ENCODE data around the gene TRIP12. TPM values are rescaled to one million over a fixed set of nuclear protein-coding genes. Genes with fewer than 3 reads are reported as not detected.
"Not testable (repeated sequence)": the region's sequence is repeated elsewhere in the genome, so short reads cannot be mapped to it uniquely, and the experiment has no call there.

Gene TRIP12
- total RNA-seq, 1 experiment from 2014 or later: 166 TPM

- no peaks in the 10 kb centered on the region for H3K9me3 ChIP-seq (ENCODE audit: control insufficient read depth, low read depth, low read length)
- no peak overlapping the region for H2BK120ac ChIP-seq (ENCODE audit: low read depth, low read length, poor library complexity, severe bottlenecking)
- H4K5ac ChIP-seq (ENCODE audit: insufficient read length, low read depth, low read length): no peak overlapping the region
- H3K36me3 Mint-ChIP-seq (ENCODE audit: insufficient read depth in 1 of 3, low read depth in 3 of 3): peaks cover 0 to 4% (median 0%) of the 10 kb centered on the region in 3 experiments; a peak in 3 of 7 replicates
- no peaks in the 10 kb centered on the region for H3K27me3 Mint-ChIP-seq (ENCODE audit: low read depth)
- H3K4me2 ChIP-seq (ENCODE audit: insufficient read depth, insufficient read length, low read length): no peak overlapping the region
- H3T11ph ChIP-seq (ENCODE audit: low read length): no peak overlapping the region
- no peak overlapping the region for H4K8ac ChIP-seq (replicated peaks; ENCODE audit: insufficient read length, low read depth, low read length)
- no peak overlapping the region for H2BK20ac ChIP-seq (ENCODE audit: low read depth, low read length, poor library complexity, severe bottlenecking)
- no peaks in the 10 kb centered on the region for H3K27me3 ChIP-seq (ENCODE audit: insufficient read depth, low read length)
- no peak overlapping the region for H3K23ac ChIP-seq (ENCODE audit: insufficient read length, low read depth, low read length)
- H3K4me1 Mint-ChIP-seq: peaks cover 4 to 7% of the 10 kb centered on the region in 2 experiments
- H3K9me3 Mint-ChIP-seq: no peaks in the 10 kb centered on the region
- H3K27ac Mint-ChIP-seq: no peak overlapping the region; a peak in 1 of 7 replicates
- H3K56ac ChIP-seq (ENCODE audit: insufficient read length, low read depth, low read length): no peak overlapping the region
- peaks cover 17% of the 10 kb centered on the region for H3K23me2 ChIP-seq (ENCODE audit: insufficient read length, low read depth, low read length, poor library complexity, severe bottlenecking)
- H3K4me1 ChIP-seq (ENCODE audit: insufficient read depth, low read length): no peaks in the 10 kb centered on the region
- TF ChIP-seq, protein P1, sequence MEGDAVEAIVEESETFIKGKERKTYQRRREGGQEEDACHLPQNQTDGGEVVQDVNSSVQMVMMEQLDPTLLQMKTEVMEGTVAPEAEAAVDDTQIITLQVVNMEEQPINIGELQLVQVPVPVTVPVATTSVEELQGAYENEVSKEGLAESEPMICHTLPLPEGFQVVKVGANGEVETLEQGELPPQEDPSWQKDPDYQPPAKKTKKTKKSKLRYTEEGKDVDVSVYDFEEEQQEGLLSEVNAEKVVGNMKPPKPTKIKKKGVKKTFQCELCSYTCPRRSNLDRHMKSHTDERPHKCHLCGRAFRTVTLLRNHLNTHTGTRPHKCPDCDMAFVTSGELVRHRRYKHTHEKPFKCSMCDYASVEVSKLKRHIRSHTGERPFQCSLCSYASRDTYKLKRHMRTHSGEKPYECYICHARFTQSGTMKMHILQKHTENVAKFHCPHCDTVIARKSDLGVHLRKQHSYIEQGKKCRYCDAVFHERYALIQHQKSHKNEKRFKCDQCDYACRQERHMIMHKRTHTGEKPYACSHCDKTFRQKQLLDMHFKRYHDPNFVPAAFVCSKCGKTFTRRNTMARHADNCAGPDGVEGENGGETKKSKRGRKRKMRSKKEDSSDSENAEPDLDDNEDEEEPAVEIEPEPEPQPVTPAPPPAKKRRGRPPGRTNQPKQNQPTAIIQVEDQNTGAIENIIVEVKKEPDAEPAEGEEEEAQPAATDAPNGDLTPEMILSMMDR (conservative IDR thresholded peaks at IDR 0.05): no peak
- no peak for DNase-seq
- no peak overlapping the region for H3K27ac ChIP-seq (ENCODE audit: insufficient read length, low read depth, low read length)
- H3K9ac ChIP-seq (ENCODE audit: extremely low read depth, insufficient read length, low read length): no peak overlapping the region
- peaks cover 5% of the 10 kb centered on the region; the same call in 1 of the 2 replicates for H3K79me2 ChIP-seq (ENCODE audit: insufficient read depth, low read length)
- H3K4ac ChIP-seq (ENCODE audit: low read depth, low read length): no peak overlapping the region
- no peak overlapping the region for H3K18ac ChIP-seq (ENCODE audit: insufficient read length, low read depth, low read length)
- no peak overlapping the region for H2AFZ ChIP-seq (ENCODE audit: low read length)
- no peaks in the 10 kb centered on the region for H3K79me1 ChIP-seq (ENCODE audit: insufficient read depth, low read depth, low read length, poor library complexity, severe bottlenecking)
- H4K91ac ChIP-seq (ENCODE audit: insufficient read length, low read depth, low read length): no peak overlapping the region
- no peak overlapping the region for H2BK12ac ChIP-seq (ENCODE audit: insufficient read length, low read depth, low read length)
- no peak overlapping the region for H2AK5ac ChIP-seq (ENCODE audit: insufficient read length, low read length)
- H3K14ac ChIP-seq (ENCODE audit: insufficient read depth, low read length): no peak overlapping the region
- H2BK5ac ChIP-seq (ENCODE audit: insufficient read length, low read length): no peak overlapping the region
- H3K4me3 Mint-ChIP-seq: no peak overlapping the region; a peak in 1 of 5 replicates
- H4K20me1 ChIP-seq (ENCODE audit: control insufficient read depth, insufficient read depth, insufficient read length): no peaks in the 10 kb centered on the region
- H2BK15ac ChIP-seq (ENCODE audit: low read depth, low read length): no peak overlapping the region
Measured at GRCh38 chr2:229925201-229925600, 3.4 kb upstream of the TRIP12 start.

DNA sequence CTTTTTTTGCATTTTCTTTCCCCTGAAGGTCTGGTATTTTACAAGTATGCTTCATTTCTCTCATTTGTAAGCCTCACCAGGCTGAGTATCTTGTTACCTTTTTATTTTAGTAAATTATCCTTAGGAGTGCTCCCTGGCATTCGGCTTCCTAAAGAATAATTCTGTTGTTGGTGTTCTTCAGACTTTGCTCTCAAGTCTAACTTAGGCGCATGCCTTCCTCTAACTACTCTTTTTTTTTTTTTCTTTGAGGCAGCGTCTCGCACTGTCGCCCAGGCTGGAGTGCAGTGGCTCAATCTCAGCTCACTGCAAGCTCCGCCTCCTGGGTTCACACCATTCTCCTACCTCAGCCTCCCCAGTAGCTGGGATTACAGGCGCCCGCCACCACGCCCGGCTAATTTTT lies 2.7 kb upstream of the TRIP12 start:
- H4K8ac ChIP-seq (replicated peaks; ENCODE audit: insufficient read length, low read depth, low read length); H2BK15ac ChIP-seq (ENCODE audit: low read depth, low read length); H3T11ph ChIP-seq (ENCODE audit: low read length); H3K56ac ChIP-seq (ENCODE audit: insufficient read length, low read depth, low read length); H3K14ac ChIP-seq (ENCODE audit: insufficient read depth, low read length); H4K5ac ChIP-seq (ENCODE audit: insufficient read length, low read depth, low read length); H3K4ac ChIP-seq (ENCODE audit: low read depth, low read length); H2BK5ac ChIP-seq (ENCODE audit: insufficient read length, low read length); H2AFZ ChIP-seq (ENCODE audit: low read length); H3K9me3 Mint-ChIP-seq; H4K20me1 ChIP-seq (ENCODE audit: control insufficient read depth, insufficient read depth, insufficient read length); H3K36me3 Mint-ChIP-seq (ENCODE audit: insufficient read depth in 1 of 3, low read depth in 3 of 3); H3K9ac ChIP-seq (ENCODE audit: extremely low read depth, insufficient read length, low read length); H4K91ac ChIP-seq (ENCODE audit: insufficient read length, low read depth, low read length); DNase-seq; H2BK120ac ChIP-seq (ENCODE audit: low read depth, low read length, poor library complexity, severe bottlenecking); H3K27me3 Mint-ChIP-seq (ENCODE audit: low read depth); H3K27ac ChIP-seq (ENCODE audit: insufficient read length, low read depth, low read length); H3K27me3 ChIP-seq (ENCODE audit: insufficient read depth, low read length); H3K23ac ChIP-seq (ENCODE audit: insufficient read length, low read depth, low read length); H3K79me1 ChIP-seq (ENCODE audit: insufficient read depth, low read depth, low read length, poor library complexity, severe bottlenecking); H3K4me2 ChIP-seq (ENCODE audit: insufficient read depth, insufficient read length, low read length); H3K18ac ChIP-seq (ENCODE audit: insufficient read length, low read depth, low read length); H2AK5ac ChIP-seq (ENCODE audit: insufficient read length, low read length); H2BK20ac ChIP-seq (ENCODE audit: low read depth, low read length, poor library complexity, severe bottlenecking); H2BK12ac ChIP-seq (ENCODE audit: insufficient read length, low read depth, low read length); H3K9me3 ChIP-seq (ENCODE audit: control insufficient read depth, low read depth, low read length); H3K27ac Mint-ChIP-seq; H3K4me1 ChIP-seq (ENCODE audit: insufficient read depth, low read length): not testable (repeated sequence)
- Mint-ChIP-seq H3K4me1 (peaks cover 11 to 14% of the 10 kb centered on the region in 2 experiments), H3K4me3 (0 out of 5 replicates have a peak overlapping the region, but pooled peaks of 1 of the 2 experiments have one; percentile 46)
- no CpG with 5 or more reads among the region's 10 CpGs for WGBS (ENCODE audit: extremely low coverage, insufficient read length, low lambda C conversion rate)
- peaks cover 11% of the 10 kb centered on the region; the same call in 1 of the 2 replicates for H3K79me2 ChIP-seq (ENCODE audit: insufficient read depth, low read length)
- peaks cover 17% of the 10 kb centered on the region for H3K23me2 ChIP-seq (ENCODE audit: insufficient read length, low read depth, low read length, poor library complexity, severe bottlenecking)

Measured in H9 (cell line).